ENCODE data around the gene ABTB2. TPM values are rescaled to one million over a fixed set of nuclear protein-coding genes. Genes with fewer than 3 reads are reported as not detected.

ABTB2 gene
- total and polyA plus RNA-seq, 9 of the 15 experiments (the other 6 are each of a cell fraction or from before 2014, with no cell fraction given): 0.03 to 0.18 (median 0.12) TPM; not detected in 2

GRCh38 chr11:34120651-34121050, 237.2 kb downstream of the ABTB2 start:
- no peak for DNase-seq (ENCODE audit: extremely low read depth in 1 of 4, low spot score in 3 of 4)
- ChIA-PET POLR2A (no interaction called here), CTCF (ENCODE audit: low intra/inter-chr PET ratio) (no interaction called here)
- Histone ChIP-seq H3K27me3 (ENCODE audit: control insufficient read depth in 2 of 2, insufficient read depth in 2 of 2, low read length in 2 of 2) (no peaks in the 10 kb centered on the region), H3K27ac (ENCODE audit: extremely low read depth, low read depth, low read length) (no peak overlapping the region), H3K9ac (ENCODE audit: insufficient read depth in 1 of 2, low read depth in 2 of 2, low read length in 2 of 2) (no peak overlapping the region), H3K9me1 (ENCODE audit: control insufficient read depth, insufficient read depth, low read length) (no peaks in the 10 kb centered on the region), H4K20me1 (replicated peaks; ENCODE audit: control insufficient read depth, insufficient read depth, low read length) (no peaks in the 10 kb centered on the region), H3K79me2 (ENCODE audit: control insufficient read depth, insufficient read depth, low read length) (no peaks in the 10 kb centered on the region), H3K4me2 (ENCODE audit: insufficient read depth, low read length) (no peak overlapping the region), H3K9me3 (replicated peaks; ENCODE audit: control insufficient read depth, insufficient read depth, low read depth, low read length) (no peaks in the 10 kb centered on the region), H3K4me1 (replicated peaks in 1 of 2; ENCODE audit: control insufficient read depth in 2 of 2, insufficient read depth in 2 of 2, low read length in 2 of 2) (no peaks in the 10 kb centered on the region), H3K36me3 (ENCODE audit: control insufficient read depth, insufficient read depth, low read length) (peaks cover 91% of the 10 kb centered on the region), H2AFZ (ENCODE audit: low read depth, low read length) (no peak overlapping the region), H3K4me3 (no peak overlapping the region)
- TF ChIP-seq TFE3 (CRISPR knock-in tag; IDR thresholded peaks at IDR 0.05) (no peak), MCM2 (IDR thresholded peaks at IDR 0.05; ENCODE audit: low read depth) (no peak), NCOA2 (IDR thresholded peaks at IDR 0.05; ENCODE audit: partially characterized antibody in 2 of 2) (no peak), LEF1 (IDR thresholded peaks at IDR 0.05) (no peak), CEBPZ (IDR thresholded peaks at IDR 0.05; ENCODE audit: borderline replicate concordance, low read depth, low read length) (no peak), ZNF445 (CRISPR knock-in tag; IDR thresholded peaks at IDR 0.05; ENCODE audit: low read depth) (no peak), CTCF (IDR thresholded peaks at IDR 0.05 in 2 of 3, conservative IDR thresholded peaks at IDR 0.05 in 1 of 3; ENCODE audit: insufficient read depth in 2 of 3, low read depth in 1 of 3, low read length in 3 of 3) (no peak), NBN (IDR thresholded peaks at IDR 0.05; ENCODE audit: low read depth) (no peak), TAF7 (tag; IDR thresholded peaks at IDR 0.05) (no peak)
- in situ Hi-C loops (cut with MboI) (no loop called here), intact Hi-C loops (cut with micrococcal nuclease) (no loop called here)
- no peak for ATAC-seq
- BruUV-seq (replicated peaks): no TSS peak
- 89% methylated on average over 3 of the region's 4 CpGs for WGBS (ENCODE audit: insufficient coverage, low coverage, missing lambda C conversion rate)
- no peak for FAIRE-seq

All from K562 (cell line).